Measurements from ENCODE around the gene STYXL1. TPM values are rescaled to one million over a fixed set of nuclear protein-coding genes. Genes with fewer than 3 reads are reported as not detected.

Gene STYXL1
- total and polyA plus RNA-seq, 4 donors, result 16.4 to 27.5 (median 17.1) TPM

GRCh38 chr7:76031964-76032363 lies 15.8 kb downstream of the STYXL1 start:
- no peak overlapping the region for H3K27ac ChIP-seq (ENCODE audit: low read depth in 1 of 2, low read length in 2 of 2)
- H3K27me3 ChIP-seq (ENCODE audit: control insufficient read depth in 4 of 4, insufficient read depth in 4 of 4, low read length in 3 of 4), result no peaks in the 10 kb centered on the region
- H3K36me3 ChIP-seq (ENCODE audit: control insufficient read depth in 4 of 4, insufficient read depth in 3 of 4, low read depth in 1 of 4, low read length in 3 of 4), result peaks cover under 1 to 3% (median 2%) of the 10 kb centered on the region in 4 donors
- 91% methylated on average over 1 of the region's 1 CpG for WGBS
- H3K4me1 ChIP-seq (ENCODE audit: control insufficient read depth in 4 of 4, insufficient read depth in 4 of 4, low read length in 3 of 4), result no peaks in the 10 kb centered on the region
- H3K9me3 ChIP-seq (ENCODE audit: control insufficient read depth in 4 of 4, low read length in 3 of 4), result no peaks in the 10 kb centered on the region
- no peak overlapping the region for H3K4me3 ChIP-seq (ENCODE audit: low read depth in 1 of 3, low read length in 3 of 3)
- TF ChIP-seq GABPA (IDR thresholded peaks at IDR 0.05 in 1 of 2, conservative IDR thresholded peaks at IDR 0.05 in 1 of 2) (no peak), ZBTB33 (IDR thresholded peaks at IDR 0.05) (no peak), NR2F2 (IDR thresholded peaks at IDR 0.05) (no peak), CTCF (IDR thresholded peaks at IDR 0.05; ENCODE audit: low read depth, low read length, missing input control) (no peak), FOXA1 (IDR thresholded peaks at IDR 0.05) (no peak), HNF4A (conservative IDR thresholded peaks at IDR 0.05) (no peak), FOXA2 (IDR thresholded peaks at IDR 0.05) (no peak), RXRA (IDR thresholded peaks at IDR 0.05) (no peak), HNF4G (IDR thresholded peaks at IDR 0.05) (no peak), EGR1 (IDR thresholded peaks at IDR 0.05; ENCODE audit: low read depth in 2 of 2) (no peak), JUND (IDR thresholded peaks at IDR 0.05) (no peak), SP1 (IDR thresholded peaks at IDR 0.05) (no peak), MAX (IDR thresholded peaks at IDR 0.05) (no peak), RAD21 (IDR thresholded peaks at IDR 0.05) (no peak), TAF1 (conservative IDR thresholded peaks at IDR 0.05) (no peak), ATF3 (IDR thresholded peaks at IDR 0.05) (no peak), REST (IDR thresholded peaks at IDR 0.05) (no peak), YY1 (IDR thresholded peaks at IDR 0.05) (no peak)
- H3K9ac ChIP-seq (ENCODE audit: low read depth in 1 of 2, low read length in 2 of 2), result no peak overlapping the region
- DNase-seq (ENCODE audit: low spot score), result no peak

Measured in liver (tissue), 9 donors.